ENCODE measurements around the gene RHOH. TPM values are rescaled to one million over a fixed set of nuclear protein-coding genes. Genes with fewer than 3 reads are reported as not detected.

The RHOH gene
- total RNA-seq, 2 donors from 2014 or later = 140 to 169 TPM

- Mint-ChIP-seq H3K4me1 (ENCODE audit: low read depth in 2 of 2) (peaks cover 67 to 85% of the 10 kb centered on the region in 2 donors), H3K9me3 (no peaks in the 10 kb centered on the region), H3K27me3 (no peaks in the 10 kb centered on the region), H3K27ac (peak overlapping the region; percentile 98), H3K36me3 (peaks cover 18% of the 10 kb centered on the region), H3K4me3 (peak overlapping the region; percentile 99)
- ATAC-seq (no peak), DNase-seq (ENCODE audit: low spot score) (no peak)
These were observed 7.9 kb downstream of the RHOH start for GRCh38 chr4:40204507-40205258.

GRCh38 chr4:40205259-40206198 lies 8.7 kb downstream of the RHOH start:
- ATAC-seq (peak; percentile 84), DNase-seq (ENCODE audit: low spot score) (peak; percentile 77)
- Mint-ChIP-seq H3K27ac (peak overlapping the region; percentile 98), H3K27me3 (no peaks in the 10 kb centered on the region), H3K9me3 (no peaks in the 10 kb centered on the region), H3K4me1 (ENCODE audit: low read depth in 2 of 2) (peaks cover 69 to 85% of the 10 kb centered on the region in 2 donors), H3K4me3 (peak overlapping the region; percentile 99), H3K36me3 (peaks cover 19% of the 10 kb centered on the region)

- Mint-ChIP-seq H3K27me3 (no peaks in the 10 kb centered on the region), H3K36me3 (peaks cover 23% of the 10 kb centered on the region), H3K4me3 (peak overlapping the region; percentile 99), H3K27ac (peak overlapping the region; percentile 98), H3K4me1 (ENCODE audit: low read depth in 2 of 2) (peaks cover 67 to 83% of the 10 kb centered on the region in 2 donors), H3K9me3 (no peaks in the 10 kb centered on the region)
- ATAC-seq (no peak), DNase-seq (ENCODE audit: low spot score) (no peak)
These were observed 9.6 kb downstream of the RHOH start for GRCh38 chr4:40206426-40206825.

GRCh38 chr4:40209401-40209800 lies 12.6 kb downstream of the RHOH start:
- H3K4me3 Mint-ChIP-seq = peak overlapping the region; percentile 66
- peak overlapping the region; percentile 78 to 80 for H3K27ac Mint-ChIP-seq
- H3K27me3 Mint-ChIP-seq = no peaks in the 10 kb centered on the region
- H3K4me1 Mint-ChIP-seq (ENCODE audit: low read depth in 2 of 2) = peaks cover 72 to 86% of the 10 kb centered on the region in 2 donors
- H3K36me3 Mint-ChIP-seq = peaks cover 17% of the 10 kb centered on the region
- DNase-seq (ENCODE audit: low spot score) (no peak), ATAC-seq (no peak)
- no peaks in the 10 kb centered on the region for H3K9me3 Mint-ChIP-seq

- peak overlapping the region; percentile 78 to 80 for H3K27ac Mint-ChIP-seq
- ATAC-seq (no peak), DNase-seq (ENCODE audit: low spot score) (no peak)
- no peaks in the 10 kb centered on the region for H3K27me3 Mint-ChIP-seq
- peaks cover 72 to 85% of the 10 kb centered on the region in 2 donors for H3K4me1 Mint-ChIP-seq (ENCODE audit: low read depth in 2 of 2)
- H3K36me3 Mint-ChIP-seq = peaks cover 24% of the 10 kb centered on the region
- no peaks in the 10 kb centered on the region for H3K9me3 Mint-ChIP-seq
- peak overlapping the region; percentile 77 for H3K4me3 Mint-ChIP-seq
These were observed 13.9 kb downstream of the RHOH start for GRCh38 chr4:40210776-40211175.

- Mint-ChIP-seq H3K27me3 (no peaks in the 10 kb centered on the region), H3K4me3 (peak overlapping the region; percentile 55), H3K27ac (peak overlapping the region; percentile 78 to 84), H3K9me3 (no peaks in the 10 kb centered on the region), H3K36me3 (peaks cover 19% of the 10 kb centered on the region), H3K4me1 (ENCODE audit: low read depth in 2 of 2) (peaks cover 65 to 84% of the 10 kb centered on the region in 2 donors)
- ATAC-seq (no peak), DNase-seq (ENCODE audit: low spot score) (no peak)
These were observed 14.7 kb downstream of the RHOH start for GRCh38 chr4:40211224-40212185.

- H3K4me1 Mint-ChIP-seq (ENCODE audit: low read depth in 2 of 2) = peaks cover 69 to 89% of the 10 kb centered on the region in 2 donors
- no peak for ATAC-seq
- peak overlapping the region; percentile 78 to 84 for H3K27ac Mint-ChIP-seq
- H3K36me3 Mint-ChIP-seq = peaks cover 30% of the 10 kb centered on the region
- H3K9me3 Mint-ChIP-seq = no peaks in the 10 kb centered on the region
- no peak for DNase-seq (ENCODE audit: low spot score)
- peak overlapping the region; percentile 55 for H3K4me3 Mint-ChIP-seq
- H3K27me3 Mint-ChIP-seq = no peaks in the 10 kb centered on the region
These were observed 16.1 kb downstream of the RHOH start for GRCh38 chr4:40212674-40213527.

GRCh38 chr4:40214038-40214437 lies 17.2 kb downstream of the RHOH start:
- Mint-ChIP-seq H3K9me3 (no peaks in the 10 kb centered on the region), H3K4me3 (peak overlapping the region; percentile 55), H3K27me3 (no peaks in the 10 kb centered on the region), H3K4me1 (ENCODE audit: low read depth in 2 of 2) (peaks cover 75 to 91% of the 10 kb centered on the region in 2 donors), H3K27ac (peak overlapping the region; percentile 78 to 84), H3K36me3 (peaks cover 30% of the 10 kb centered on the region)
- DNase-seq (ENCODE audit: low spot score) (no peak), ATAC-seq (no peak)

- Mint-ChIP-seq H3K27ac (peak overlapping the region; percentile 78 to 84), H3K27me3 (no peaks in the 10 kb centered on the region), H3K4me3 (peak overlapping the region; percentile 55), H3K9me3 (no peaks in the 10 kb centered on the region), H3K36me3 (peaks cover 30% of the 10 kb centered on the region), H3K4me1 (ENCODE audit: low read depth in 2 of 2) (peaks cover 75 to 90% of the 10 kb centered on the region in 2 donors)
- DNase-seq (ENCODE audit: low spot score) (no peak), ATAC-seq (no peak)
These were observed 18.0 kb downstream of the RHOH start for GRCh38 chr4:40214661-40215418.

- Mint-ChIP-seq H3K27me3 (no peaks in the 10 kb centered on the region), H3K4me3 (peak overlapping the region; percentile 45), H3K36me3 (peaks cover 31% of the 10 kb centered on the region), H3K4me1 (ENCODE audit: low read depth in 2 of 2) (peaks cover 69 to 88% of the 10 kb centered on the region in 2 donors), H3K9me3 (no peaks in the 10 kb centered on the region), H3K27ac (peak overlapping the region; percentile 31 to 79)
- ATAC-seq (peak in 1 of 2 donors; percentile 64), DNase-seq (ENCODE audit: low spot score) (no peak)
These were observed 20.0 kb downstream of the RHOH start for GRCh38 chr4:40216622-40217366.

- Mint-ChIP-seq H3K27me3 (no peaks in the 10 kb centered on the region), H3K9me3 (no peaks in the 10 kb centered on the region), H3K4me1 (ENCODE audit: low read depth in 2 of 2) (peaks cover 61 to 73% of the 10 kb centered on the region in 2 donors), H3K4me3 (peak overlapping the region; percentile 62), H3K36me3 (peaks cover 26% of the 10 kb centered on the region), H3K27ac (peak overlapping the region; percentile 16 to 31)
- DNase-seq (ENCODE audit: low spot score) (no peak), ATAC-seq (no peak)
These were observed 24.9 kb downstream of the RHOH start for GRCh38 chr4:40221744-40222143.

Data from natural killer cell treated with Interleukin-12 subunit alpha and Interleukin-12 subunit beta and Interleukin-15 and Interleukin-18, amount 100 ng/mL, for 72 hours (primary cell).